Progenitor cell of endocrine pancreas (in vitro differentiated cells): ENCODE data around the gene ZSWIM6. TPM values are rescaled to one million over a fixed set of nuclear protein-coding genes. Genes with fewer than 3 reads are reported as not detected.

Experiments used
- DNase-seq: peaks from one replicate; pipeline ENCODE4 v3.0.0; 2021; ENCODE audit warnings: low spot score; ENCODE audit not compliant: unreplicated experiment
- H3K27ac Mint-ChIP-seq: 2 replicates; pipeline ENCODE4 v1.8.0; 2021; ENCODE audit warnings: mild to moderate bottlenecking, moderate library complexity, mixed read lengths
- H3K27me3 Mint-ChIP-seq: 2 replicates; pipeline ENCODE4 v1.8.0; 2021; ENCODE audit warnings: mixed read lengths
- H3K36me3 Mint-ChIP-seq: 2 replicates; pipeline ENCODE4 v1.8.0; 2022; ENCODE audit warnings: mixed read lengths; ENCODE audit not compliant: insufficient read depth
- H3K4me1 Mint-ChIP-seq: 2 replicates; pipeline ENCODE4 v1.8.0; 2021; ENCODE audit warnings: low read depth, mixed read lengths
- H3K4me3 Mint-ChIP-seq: 2 replicates; pipeline ENCODE4 v1.8.0; 2021; ENCODE audit warnings: low read depth, mild to moderate bottlenecking, moderate library complexity, mixed read lengths
- H3K9me3 Mint-ChIP-seq: 2 replicates; pipeline ENCODE4 v1.8.0; 2021; ENCODE audit warnings: low read depth, mixed read lengths
- total RNA-seq: library from RNA; stranded (reverse); gene quantifications from 2 replicates; pipeline ENCODE4 v1.2.1, GENCODE V29; 2021
- TF ChIP-seq, protein P1 (sequence below): fragments of 200-600 bp; sonication (generic); IDR thresholded peaks from one replicate; pipeline ENCODE4 v1.5.0; 2021; ENCODE audit warnings: antibody characterized with exemption, mild to moderate bottlenecking; ENCODE audit not compliant: unreplicated experiment

ZSWIM6 gene
- total RNA-seq, 1 donor from 2014 or later: 35.2 TPM

DNA sequence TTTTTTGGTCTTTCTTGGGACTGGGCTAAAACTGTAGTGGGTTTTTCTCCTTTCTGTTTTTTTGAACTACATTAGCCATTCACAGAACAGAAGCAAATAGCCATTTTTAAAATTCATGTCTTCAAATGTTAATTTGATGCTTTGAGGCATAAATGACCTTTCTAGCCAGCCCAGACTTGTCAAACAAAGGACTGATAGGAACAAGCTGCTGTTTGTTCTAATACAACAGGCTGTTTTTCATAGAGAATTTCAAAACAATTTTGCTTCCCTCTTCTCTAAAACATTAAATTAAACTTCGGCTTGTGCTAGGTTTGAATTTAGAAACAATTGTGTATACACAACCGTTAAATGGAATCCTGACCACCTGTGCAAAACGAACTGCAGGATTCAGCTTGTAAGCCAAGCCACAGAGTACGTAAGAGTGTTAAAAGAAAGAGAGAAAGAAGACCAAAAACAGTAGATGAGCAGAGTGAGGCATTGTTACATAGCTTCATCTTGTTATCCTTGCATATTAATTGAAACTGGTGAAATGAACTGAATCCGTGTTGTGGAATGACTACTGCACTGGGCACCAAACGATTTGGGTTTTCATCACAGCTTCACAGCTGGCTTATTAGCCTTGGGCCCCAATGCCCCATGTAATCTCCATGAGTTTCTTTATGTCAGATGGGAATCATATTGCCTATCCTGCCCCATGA lies 100.0 kb downstream of the ZSWIM6 start:
- Mint-ChIP-seq H3K36me3 (peaks cover 6% of the 10 kb centered on the region), H3K4me3 (no peak overlapping the region)

DNA sequence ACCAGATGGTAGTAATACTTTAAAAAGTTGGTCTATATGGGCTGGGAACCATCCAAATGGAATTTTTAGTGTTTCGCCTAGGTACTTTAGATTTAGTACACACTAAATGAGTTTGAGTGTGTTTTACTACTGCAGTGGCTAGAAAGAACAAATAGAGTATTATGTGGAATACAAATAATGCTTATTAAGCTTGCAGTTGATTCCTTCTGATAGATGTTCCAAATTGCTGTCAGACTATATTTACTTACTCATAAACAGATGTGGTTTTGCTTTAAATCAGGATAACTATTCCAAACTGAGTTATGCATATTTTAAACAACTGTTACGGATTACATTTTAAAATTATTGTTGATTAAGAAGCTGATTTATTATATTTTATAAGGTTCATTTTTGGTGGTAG lies 103.3 kb downstream of the ZSWIM6 start:
- Mint-ChIP-seq H3K36me3 (peaks cover 14% of the 10 kb centered on the region), H3K27me3 (no peaks in the 10 kb centered on the region), H3K9me3 (peaks cover 8% of the 10 kb centered on the region), H3K4me3 (no peak overlapping the region), H3K27ac (no peak overlapping the region), H3K4me1 (peaks cover 10% of the 10 kb centered on the region)
- TF ChIP-seq, protein P1, sequence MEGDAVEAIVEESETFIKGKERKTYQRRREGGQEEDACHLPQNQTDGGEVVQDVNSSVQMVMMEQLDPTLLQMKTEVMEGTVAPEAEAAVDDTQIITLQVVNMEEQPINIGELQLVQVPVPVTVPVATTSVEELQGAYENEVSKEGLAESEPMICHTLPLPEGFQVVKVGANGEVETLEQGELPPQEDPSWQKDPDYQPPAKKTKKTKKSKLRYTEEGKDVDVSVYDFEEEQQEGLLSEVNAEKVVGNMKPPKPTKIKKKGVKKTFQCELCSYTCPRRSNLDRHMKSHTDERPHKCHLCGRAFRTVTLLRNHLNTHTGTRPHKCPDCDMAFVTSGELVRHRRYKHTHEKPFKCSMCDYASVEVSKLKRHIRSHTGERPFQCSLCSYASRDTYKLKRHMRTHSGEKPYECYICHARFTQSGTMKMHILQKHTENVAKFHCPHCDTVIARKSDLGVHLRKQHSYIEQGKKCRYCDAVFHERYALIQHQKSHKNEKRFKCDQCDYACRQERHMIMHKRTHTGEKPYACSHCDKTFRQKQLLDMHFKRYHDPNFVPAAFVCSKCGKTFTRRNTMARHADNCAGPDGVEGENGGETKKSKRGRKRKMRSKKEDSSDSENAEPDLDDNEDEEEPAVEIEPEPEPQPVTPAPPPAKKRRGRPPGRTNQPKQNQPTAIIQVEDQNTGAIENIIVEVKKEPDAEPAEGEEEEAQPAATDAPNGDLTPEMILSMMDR: no peak
- no peak for DNase-seq

More for the DNA sequence above, 100.0 kb downstream of the ZSWIM6 start:
- Mint-ChIP-seq H3K4me1 (peaks cover 28% of the 10 kb centered on the region), H3K27me3 (no peaks in the 10 kb centered on the region), H3K9me3 (peaks cover 8% of the 10 kb centered on the region), H3K27ac (peak overlapping the region; percentile 66)
- no peak for DNase-seq
- TF ChIP-seq, protein P1: no peak

DNA sequence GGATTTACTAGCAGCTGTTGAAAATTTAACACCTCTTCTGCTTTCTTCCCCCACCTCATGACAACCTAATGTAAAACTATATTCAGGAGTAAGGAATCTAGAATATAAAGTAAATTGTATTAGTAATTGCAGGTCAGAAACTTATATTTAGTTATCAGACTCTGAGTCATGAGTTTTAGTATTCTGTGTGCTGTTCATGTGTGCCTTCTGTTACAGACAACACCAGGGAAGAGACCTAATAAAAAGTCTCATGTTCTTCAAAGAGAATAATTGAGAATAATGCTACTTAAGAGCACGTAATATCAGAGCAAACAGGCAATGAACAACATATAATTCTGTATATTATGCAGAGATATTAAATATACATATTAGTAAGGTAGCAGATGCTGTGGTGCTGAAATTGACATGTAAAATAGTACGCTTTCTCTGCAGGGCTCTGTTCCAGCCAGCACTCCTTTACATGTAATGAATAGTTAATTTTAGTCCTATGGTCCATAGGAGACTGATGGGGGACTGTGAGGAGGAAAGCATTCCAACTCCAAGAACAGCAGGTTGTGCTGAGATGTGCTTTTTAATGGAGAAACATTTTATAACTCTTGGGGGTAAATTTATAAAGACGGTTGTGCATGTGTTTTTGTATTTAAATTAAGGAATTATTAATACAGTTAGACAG lies 106.4 kb downstream of the ZSWIM6 start:
- DNase-seq: no peak
- H3K9me3 Mint-ChIP-seq: peaks cover 29% of the 10 kb centered on the region
- TF ChIP-seq, protein P1: no peak
- peaks cover 31% of the 10 kb centered on the region for H3K36me3 Mint-ChIP-seq
- H3K4me3 Mint-ChIP-seq: no peak overlapping the region
- no peaks in the 10 kb centered on the region for H3K4me1 Mint-ChIP-seq
- no peak overlapping the region for H3K27ac Mint-ChIP-seq
- no peaks in the 10 kb centered on the region for H3K27me3 Mint-ChIP-seq

DNA sequence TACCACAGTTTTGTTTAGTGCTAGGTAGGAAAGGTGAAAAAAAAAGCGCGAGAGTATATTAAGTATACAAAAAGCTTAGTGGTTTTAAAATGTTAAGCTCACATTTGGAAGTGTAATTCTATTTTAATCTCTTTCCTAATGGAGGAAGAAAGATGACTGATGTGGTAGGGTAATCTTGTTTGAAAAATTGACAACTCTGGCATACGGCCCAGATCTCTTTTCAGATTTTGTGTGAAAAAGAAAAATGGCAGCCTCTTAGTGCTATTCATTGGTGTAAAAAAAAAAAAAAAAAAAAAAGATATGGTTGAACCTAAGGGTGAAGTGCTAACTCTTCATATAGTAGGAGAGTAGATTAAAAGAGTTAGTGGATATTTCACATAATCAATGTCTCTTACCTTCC lies 108.0 kb downstream of the ZSWIM6 start:
- Mint-ChIP-seq H3K27me3 (no peaks in the 10 kb centered on the region), H3K4me3 (no peak overlapping the region), H3K9me3 (peaks cover 29% of the 10 kb centered on the region), H3K4me1 (no peaks in the 10 kb centered on the region), H3K27ac (no peak overlapping the region), H3K36me3 (peaks cover 33% of the 10 kb centered on the region)
- no peak for DNase-seq
- TF ChIP-seq, protein P1: no peak

DNA sequence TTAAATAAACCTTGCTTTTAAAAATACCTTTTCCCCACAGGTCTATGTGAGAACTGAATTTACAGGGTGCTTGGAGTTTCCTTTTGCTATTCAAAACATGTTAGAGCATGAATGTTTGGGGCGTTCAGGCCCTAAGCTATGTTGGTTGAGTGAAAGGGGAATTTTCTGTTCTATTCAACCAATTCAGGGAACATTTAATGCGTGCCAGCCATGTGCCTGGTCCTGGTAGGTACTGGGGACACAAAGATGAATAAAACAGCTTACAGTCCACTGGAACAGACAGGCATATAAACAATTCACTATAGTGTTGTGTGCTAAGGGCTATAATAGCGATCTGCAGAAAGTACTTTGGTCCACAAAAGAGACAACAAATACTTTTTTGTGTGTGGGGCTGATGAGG lies 108.5 kb downstream of the ZSWIM6 start:
- Mint-ChIP-seq H3K27ac (no peak overlapping the region), H3K4me1 (no peaks in the 10 kb centered on the region)
- TF ChIP-seq, protein P1: no peak

More for the DNA sequence above, 108.5 kb downstream of the ZSWIM6 start:
- Mint-ChIP-seq H3K9me3 (peaks cover 29% of the 10 kb centered on the region), H3K36me3 (peaks cover 33% of the 10 kb centered on the region), H3K4me3 (no peak overlapping the region), H3K27me3 (no peaks in the 10 kb centered on the region)
- DNase-seq: no peak
